HG02884 (cell line): ENCODE data around the gene SPTSSA.
A peak's percentile ranks its signal among the peaks of the same experiment; 100 is the strongest.

ENCODE experiments used
- ATAC-seq: cut with Tn5 transposase; IDR thresholded peaks from one replicate; pipeline ENCODE4 v1.9.1; 2021; ENCODE audit warnings: mild to moderate bottlenecking, moderate library complexity; ENCODE audit not compliant: unreplicated experiment

SPTSSA gene

GRCh38 chr14:34472706-34473279, 10.8 kb upstream of the SPTSSA start:
- ATAC-seq: no peak

- ATAC-seq: no peak
These were observed 8.3 kb upstream of the SPTSSA start for GRCh38 chr14:34470319-34470718.

- ATAC-seq: no peak
These were observed 4.7 kb upstream of the SPTSSA start for GRCh38 chr14:34466691-34467090.

GRCh38 chr14:34465069-34465859, 3.2 kb upstream of the SPTSSA start:
- no peak for ATAC-seq

GRCh38 chr14:34463598-34463961, 1.5 kb upstream of the SPTSSA start:
- ATAC-seq: no peak

- ATAC-seq: peak; percentile 13
These were observed 507 bp downstream of the SPTSSA start for GRCh38 chr14:34461334-34462131.

- ATAC-seq: no peak
These were observed 1.2 kb downstream of the SPTSSA start for GRCh38 chr14:34460841-34461240.

- ATAC-seq: no peak
These were observed 1.7 kb downstream of the SPTSSA start for GRCh38 chr14:34460295-34460694.

GRCh38 chr14:34457186-34457585, 4.9 kb downstream of the SPTSSA start:
- no peak for ATAC-seq

GRCh38 chr14:34453226-34453625, 8.8 kb downstream of the SPTSSA start:
- ATAC-seq: no peak

- no peak for ATAC-seq
These were observed 9.7 kb downstream of the SPTSSA start for GRCh38 chr14:34452258-34452822.

- ATAC-seq: no peak
These were observed 11.1 kb downstream of the SPTSSA start for GRCh38 chr14:34450958-34451357.

- ATAC-seq: no peak
These were observed 11.5 kb downstream of the SPTSSA start for GRCh38 chr14:34450542-34450915.

- ATAC-seq: no peak
These were observed 12.1 kb downstream of the SPTSSA start for GRCh38 chr14:34449819-34450541.

- no peak for ATAC-seq
These were observed 22.9 kb downstream of the SPTSSA start for GRCh38 chr14:34439090-34439489.

GRCh38 chr14:34438438-34438837, 23.6 kb downstream of the SPTSSA start:
- no peak for ATAC-seq

- ATAC-seq: no peak
These were observed 24.3 kb downstream of the SPTSSA start for GRCh38 chr14:34437729-34438080.

- ATAC-seq: no peak
These were observed 24.9 kb downstream of the SPTSSA start for GRCh38 chr14:34436960-34437728.

GRCh38 chr14:34436118-34436905, 25.7 kb downstream of the SPTSSA start:
- no peak for ATAC-seq
